Measurements from ENCODE around the gene PPP1R13B.
"Not testable (repeated sequence)": the region's sequence is repeated elsewhere in the genome, so short reads cannot be mapped to it uniquely, and the experiment has no call there.

PPP1R13B gene

DNA sequence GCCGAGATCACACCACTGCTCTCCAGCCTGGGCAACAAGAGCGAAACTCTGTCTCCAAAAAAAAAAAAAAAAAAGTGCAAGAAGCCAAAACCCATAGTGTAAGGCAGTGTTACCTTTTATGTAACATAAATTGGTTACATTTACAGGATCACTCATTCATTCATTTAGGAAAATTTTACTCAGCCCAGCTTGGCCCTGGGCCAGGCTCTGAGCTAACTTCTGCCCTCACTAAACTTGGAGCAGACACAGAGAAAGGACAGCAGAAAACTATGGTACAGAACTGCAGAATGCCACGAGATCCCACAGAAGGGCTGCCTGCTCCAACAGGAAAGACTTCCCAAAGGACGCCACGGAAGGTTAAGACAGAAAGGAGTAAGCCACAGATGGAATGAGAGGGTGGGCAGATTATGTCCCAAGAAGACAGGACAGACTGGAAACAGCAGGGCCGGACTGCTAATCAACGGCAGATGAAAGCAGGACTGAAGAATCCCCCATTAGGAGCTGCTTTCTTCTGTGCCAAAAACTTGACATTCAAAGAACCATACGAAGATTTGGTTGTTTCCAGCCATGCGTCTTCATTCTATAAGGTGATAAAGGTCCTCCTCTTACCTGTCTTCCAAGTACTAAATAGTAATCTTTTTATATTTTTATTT, 18.9 kb downstream of the PPP1R13B start:
- no peak for DNase-seq

DNA sequence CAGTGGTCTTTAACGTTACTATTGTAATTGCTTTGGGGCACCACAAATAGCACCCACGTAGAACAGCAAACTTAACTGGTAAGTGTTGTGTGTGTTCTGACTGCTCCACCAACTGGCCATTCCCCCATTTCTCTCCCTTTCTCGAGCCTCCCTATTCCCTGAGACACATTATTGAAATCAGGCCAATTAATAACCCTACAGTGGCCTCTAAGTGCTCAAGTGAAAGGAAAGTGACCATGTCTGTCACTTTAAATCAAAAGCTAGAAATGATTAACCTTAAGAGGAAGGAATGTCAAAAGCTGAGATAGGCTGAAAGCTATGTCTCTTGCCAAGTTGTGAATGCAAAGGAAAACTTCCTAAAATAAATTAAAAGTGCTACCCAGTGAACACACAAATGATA, 22.3 kb downstream of the PPP1R13B start:
- DNase-seq = no peak

DNA sequence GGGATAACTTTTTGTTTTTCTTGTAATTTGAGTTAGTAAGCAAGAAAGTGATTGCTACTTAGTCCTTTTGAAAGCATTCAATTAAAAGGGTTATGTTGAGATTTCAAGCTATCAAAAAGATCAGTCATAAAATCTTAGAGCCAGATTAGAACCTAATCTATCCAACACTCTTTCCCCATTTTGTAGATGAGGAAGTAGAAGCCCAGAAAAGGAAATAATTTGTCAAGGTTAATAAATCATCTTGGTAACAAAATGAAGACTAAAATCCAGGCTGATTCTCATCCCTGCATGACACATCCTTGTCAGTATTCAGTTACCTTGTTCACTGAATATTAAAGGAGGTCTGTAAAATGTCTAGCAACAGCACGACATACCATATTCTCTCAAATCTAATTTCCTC, 26.5 kb downstream of the PPP1R13B start:
- no peak for DNase-seq

GRCh38 chr14:103820382-103820781, 27.0 kb downstream of the PPP1R13B start:
- DNase-seq = no peak

GRCh38 chr14:103819503-103820307, 27.7 kb downstream of the PPP1R13B start:
- no peak for DNase-seq

- no peak for DNase-seq
Measured at GRCh38 chr14:103818870-103819269, 28.5 kb downstream of the PPP1R13B start.

GRCh38 chr14:103818422-103818821, 29.0 kb downstream of the PPP1R13B start:
- no peak for DNase-seq

GRCh38 chr14:103817595-103817994, 29.8 kb downstream of the PPP1R13B start:
- no peak for DNase-seq

DNA sequence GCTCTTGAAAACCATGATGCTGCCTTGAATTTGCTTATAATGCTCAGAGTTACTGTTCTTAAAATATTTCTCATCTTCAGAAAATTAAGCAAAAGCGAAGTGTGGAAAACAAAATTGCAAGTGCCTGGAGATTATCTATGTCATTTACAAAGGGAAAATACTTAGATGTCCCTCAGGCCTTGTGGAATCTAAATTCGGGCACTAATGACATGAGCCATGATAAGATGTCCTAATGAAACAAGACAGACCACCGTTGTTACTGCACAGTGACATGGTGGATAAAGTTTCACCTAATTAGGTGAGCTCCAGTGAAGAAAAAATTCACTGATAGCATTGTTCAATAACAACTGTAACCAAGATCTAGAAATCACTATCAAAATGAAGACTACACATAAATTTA, 30.4 kb downstream of the PPP1R13B start:
- no peak for DNase-seq

GRCh38 chr14:103815253-103815652, 32.1 kb downstream of the PPP1R13B start:
- no peak for DNase-seq

DNA sequence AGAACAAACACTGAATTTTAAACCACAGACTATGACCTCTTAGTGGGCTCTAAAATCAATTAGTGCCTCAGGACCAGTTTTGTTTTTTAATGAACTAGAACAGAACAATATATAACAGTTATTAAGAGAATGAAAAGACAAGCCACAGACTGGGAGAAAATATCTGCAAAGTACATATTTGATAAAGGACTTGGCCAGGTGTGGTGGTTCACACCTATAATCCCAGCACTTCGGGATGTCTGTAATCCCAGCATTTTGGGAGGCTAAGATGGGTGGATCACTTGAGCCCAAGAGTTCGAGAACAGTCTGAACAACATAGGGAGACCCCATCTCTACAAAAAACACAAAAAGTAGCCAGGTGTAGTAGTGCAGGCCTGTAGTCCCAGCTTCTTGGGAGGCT, 36.2 kb downstream of the PPP1R13B start:
- no peak for DNase-seq

DNA sequence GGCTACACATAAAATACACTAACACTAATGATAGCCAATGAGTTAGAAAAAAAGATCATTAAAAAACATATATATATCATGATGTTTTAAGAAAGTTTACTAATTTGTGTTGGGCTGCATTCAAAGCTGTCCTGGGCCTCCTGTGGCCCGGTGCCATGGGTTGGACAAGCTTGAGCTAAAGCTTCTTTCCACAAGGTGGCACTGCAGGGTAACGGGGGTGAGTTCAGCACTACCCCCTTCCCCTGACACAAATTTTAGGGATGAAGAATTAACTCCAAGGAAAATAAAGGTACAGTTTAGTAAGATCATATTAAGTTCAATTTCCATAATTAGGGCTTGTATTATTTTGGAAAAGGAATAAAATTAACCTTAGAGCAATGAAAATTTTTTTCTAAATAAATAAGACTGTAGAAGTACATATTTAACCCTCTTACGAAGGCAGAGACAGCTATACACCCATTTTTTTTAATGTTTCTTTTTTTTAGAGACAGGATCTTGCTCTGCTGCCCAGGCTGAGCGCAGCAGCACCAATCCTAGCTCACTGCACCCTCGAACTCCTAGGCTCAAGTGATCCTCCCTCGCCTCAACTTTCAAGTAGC, 38.9 kb downstream of the PPP1R13B start:
- DNase-seq = peak; percentile 70

DNA sequence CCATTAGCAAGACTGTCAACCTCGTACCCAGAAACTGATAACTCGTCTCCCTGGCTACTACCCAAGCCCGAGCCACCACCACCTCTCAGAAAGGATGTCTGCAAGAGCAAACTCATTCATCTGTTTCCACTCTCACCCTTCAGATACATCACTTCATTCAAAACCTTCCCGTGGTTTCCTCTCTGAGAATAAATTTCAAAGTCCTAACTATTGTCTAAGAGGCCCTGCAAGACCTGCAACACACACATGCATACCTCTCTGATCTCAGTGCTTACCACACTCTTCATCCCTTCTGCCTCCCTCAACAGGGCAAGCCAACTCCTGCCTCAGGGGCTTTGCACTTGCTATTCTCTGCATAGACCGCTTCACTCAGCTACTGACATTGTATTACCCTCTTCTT, 40.6 kb downstream of the PPP1R13B start:
- no peak for DNase-seq

DNA sequence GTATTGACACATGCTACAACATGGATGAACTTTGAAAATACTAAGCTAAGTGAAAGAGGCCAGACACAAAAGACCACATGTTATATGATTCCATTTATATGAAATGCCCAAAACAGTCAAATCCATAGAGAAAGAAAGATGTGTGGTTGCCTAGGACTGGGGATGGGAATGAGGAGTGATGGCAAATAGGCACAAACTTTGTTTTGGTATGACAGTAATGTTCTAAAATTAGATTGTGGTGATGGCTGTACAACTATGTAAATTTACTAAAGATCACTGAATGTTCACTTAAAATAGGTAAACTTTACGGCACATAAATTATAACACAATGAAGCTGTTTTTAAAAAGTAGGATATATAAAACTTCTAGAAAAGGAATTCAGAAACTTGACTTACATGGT, 41.7 kb downstream of the PPP1R13B start:
- no peak for DNase-seq

- peak; percentile 62 for DNase-seq
Measured at GRCh38 chr14:103803661-103804060, 43.7 kb downstream of the PPP1R13B start.

GRCh38 chr14:103802356-103802755, 45.0 kb downstream of the PPP1R13B start:
- no peak for DNase-seq

GRCh38 chr14:103801459-103801858, 45.9 kb downstream of the PPP1R13B start:
- peak; percentile 90 for DNase-seq

- not testable (repeated sequence) for DNase-seq
Measured at GRCh38 chr14:103793192-103793591, 54.2 kb downstream of the PPP1R13B start.

DNA sequence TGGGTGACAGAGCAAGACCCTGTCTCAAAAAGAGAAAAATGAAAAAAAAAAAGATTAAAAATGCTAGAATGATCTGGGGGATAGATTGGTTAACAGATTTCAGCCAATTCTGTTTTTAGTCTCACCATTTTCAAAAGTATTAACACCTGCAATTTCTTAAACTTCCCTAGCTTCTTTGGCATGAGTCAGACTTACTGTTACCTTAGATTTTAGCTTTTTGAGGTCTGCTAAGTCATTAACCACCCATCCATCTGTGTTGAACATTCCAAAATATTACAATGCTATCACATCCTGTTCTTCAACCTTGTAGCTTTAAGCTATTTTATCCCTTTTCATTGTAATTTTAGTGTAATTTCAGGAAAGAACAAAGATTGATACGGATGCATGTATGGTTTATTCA, 59.3 kb downstream of the PPP1R13B start:
- no peak for DNase-seq

DNA sequence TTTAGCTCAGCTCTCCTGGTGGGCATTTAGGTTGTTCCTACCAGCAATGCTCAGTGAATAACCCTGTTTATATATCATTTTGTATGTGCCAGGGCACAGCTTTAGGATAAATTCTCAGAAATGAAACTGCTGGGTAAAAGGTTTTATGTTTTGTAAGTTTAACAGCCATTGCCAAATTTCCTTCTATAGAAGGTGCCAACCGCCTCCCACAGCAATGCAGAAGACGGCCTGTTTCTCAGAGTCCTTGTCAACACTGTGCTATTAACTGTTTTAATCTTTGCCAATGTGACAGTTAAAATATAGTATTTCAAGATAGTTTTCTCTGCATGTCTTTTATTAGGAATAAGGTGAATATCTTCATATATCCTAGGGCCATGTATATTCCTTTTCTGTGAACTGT, 65.0 kb downstream of the PPP1R13B start:
- DNase-seq = no peak

DNA sequence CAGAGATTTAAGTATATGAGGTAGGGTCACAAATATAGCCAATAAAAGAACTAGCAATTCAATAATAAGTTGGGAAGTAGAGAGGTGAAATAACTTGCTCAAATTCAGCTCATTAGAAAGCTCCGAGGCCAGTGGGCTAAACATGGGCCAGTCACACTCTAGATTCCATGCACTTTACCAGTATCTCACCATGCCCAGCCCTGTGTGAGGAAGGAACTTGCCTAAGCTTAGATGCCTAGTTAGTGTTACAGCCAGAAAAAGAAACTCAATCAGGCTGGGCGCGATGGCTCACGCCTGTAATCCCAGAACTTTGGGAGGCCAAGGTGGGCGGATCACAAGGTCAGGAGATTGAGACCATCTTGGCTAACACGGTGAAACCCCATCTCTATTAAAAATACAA, 71.1 kb downstream of the PPP1R13B start:
- not testable (repeated sequence) for DNase-seq

GRCh38 chr14:103775506-103775905, 71.9 kb downstream of the PPP1R13B start:
- DNase-seq = no peak

DNA sequence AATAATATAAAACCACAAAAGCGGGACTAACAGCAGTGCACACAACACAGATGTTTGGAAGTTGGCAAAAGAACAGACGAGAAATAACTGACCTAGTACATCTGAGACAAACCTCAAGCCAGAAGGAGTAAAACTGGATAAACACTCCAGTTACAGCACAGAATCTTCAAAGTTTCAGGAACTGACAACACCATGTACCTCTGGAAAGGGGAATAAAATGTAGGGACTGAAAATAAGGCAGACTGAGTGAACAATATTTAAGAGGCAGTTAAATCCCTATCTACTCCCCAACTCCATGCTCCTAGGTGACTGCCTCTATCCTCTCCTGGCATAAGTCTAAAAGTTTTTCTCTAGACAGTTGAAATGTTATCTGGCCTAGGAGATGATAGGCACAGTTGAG, 73.9 kb downstream of the PPP1R13B start:
- DNase-seq = no peak

DNA sequence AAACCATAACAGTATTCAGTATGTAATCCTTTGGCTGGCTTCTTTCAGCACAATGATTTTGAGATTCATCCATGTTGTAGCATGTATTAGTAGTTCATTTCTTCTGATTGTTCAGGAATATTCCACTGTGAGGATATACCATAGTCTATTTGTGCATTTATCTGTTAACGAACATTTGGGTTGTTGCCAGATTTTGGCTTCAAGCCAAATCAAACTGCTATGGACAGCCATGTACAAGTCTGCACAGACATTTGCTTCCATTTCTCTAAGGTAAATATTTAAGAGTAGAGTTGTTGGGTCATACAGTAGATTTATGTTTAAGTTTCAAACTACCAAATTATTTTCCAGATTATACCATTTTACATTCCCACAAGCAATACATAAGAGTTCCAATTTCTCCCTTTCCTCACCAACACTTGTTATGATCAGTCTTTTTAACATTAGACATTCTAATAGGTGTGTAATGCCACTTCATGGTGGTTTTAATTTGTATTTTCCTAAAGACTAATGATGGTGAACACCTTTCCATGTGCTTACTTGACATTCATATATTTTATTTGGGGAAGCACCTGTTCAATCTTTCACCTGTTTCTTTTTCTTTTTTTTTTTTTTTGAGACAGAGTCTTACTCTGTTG, 75.2 kb downstream of the PPP1R13B start:
- DNase-seq = no peak

All from EL (cell line).